ENCODE data around the gene CHMP3.

Gene CHMP3

GRCh38 chr2:86566821-86567190, 3.6 kb upstream of the CHMP3 start:
- no peak overlapping the region for H3K4me3 ChIP-seq (ENCODE audit: low read length)
- peaks cover 11% of the 10 kb centered on the region for H3K4me1 ChIP-seq (ENCODE audit: low read length)
- H3K9me2 ChIP-seq (replicated peaks; ENCODE audit: insufficient read depth, low read length), result no peaks in the 10 kb centered on the region
- H2AFZ ChIP-seq (ENCODE audit: low read length), result no peak overlapping the region
- no peak overlapping the region for H3K27ac ChIP-seq (ENCODE audit: low read length)
- H3K36me3 ChIP-seq (replicated peaks; ENCODE audit: insufficient read depth, low read length), result no peaks in the 10 kb centered on the region
- H3K9ac ChIP-seq (ENCODE audit: low read length), result no peak overlapping the region
- H4K20me1 ChIP-seq (ENCODE audit: insufficient read depth, low read length), result no peaks in the 10 kb centered on the region
- TF ChIP-seq EZH2 (optimal IDR thresholded peaks at IDR 0.05; ENCODE audit: low read depth, low read length) (no peak), CTCF (IDR thresholded peaks at IDR 0.05; ENCODE audit: low read length) (no peak), EZH2phosphoT487 (IDR thresholded peaks at IDR 0.05; ENCODE audit: low read length) (no peak)
- 0 out of 2 replicates have a peak, but pooled peaks cover 5% of the 10 kb centered on the region for H3F3A ChIP-seq (ENCODE audit: insufficient read depth, low read length)
- no peak overlapping the region for H3K4me2 ChIP-seq (ENCODE audit: low read depth, low read length)
- no peak for DNase-seq
- H3K79me2 ChIP-seq (ENCODE audit: low read length), result peaks cover 12% of the 10 kb centered on the region
- no peaks in the 10 kb centered on the region for H3K9me3 ChIP-seq (replicated peaks; ENCODE audit: insufficient read depth, low read length)
- no peaks in the 10 kb centered on the region for H3K27me3 ChIP-seq (replicated peaks; ENCODE audit: insufficient read depth, low read length)

- H3K9ac ChIP-seq (ENCODE audit: low read length), result no peak overlapping the region
- no peak for TF ChIP-seq CTCF (IDR thresholded peaks at IDR 0.05; ENCODE audit: low read length)
- no peak for TF ChIP-seq EZH2 (optimal IDR thresholded peaks at IDR 0.05; ENCODE audit: low read depth, low read length)
- no peak for TF ChIP-seq EZH2phosphoT487 (IDR thresholded peaks at IDR 0.05; ENCODE audit: low read length)
- no peaks in the 10 kb centered on the region for H3K9me3 ChIP-seq (replicated peaks; ENCODE audit: insufficient read depth, low read length)
- H3K4me2 ChIP-seq (ENCODE audit: low read depth, low read length), result no peak overlapping the region
- H3F3A ChIP-seq (ENCODE audit: insufficient read depth, low read length), result 0 out of 2 replicates have a peak, but pooled peaks cover 5% of the 10 kb centered on the region
- H3K9me2 ChIP-seq (replicated peaks; ENCODE audit: insufficient read depth, low read length), result no peaks in the 10 kb centered on the region
- no peak for DNase-seq
- no peak overlapping the region for H3K27ac ChIP-seq (ENCODE audit: low read length)
- peaks cover 12% of the 10 kb centered on the region for H3K4me1 ChIP-seq (ENCODE audit: low read length)
- no peaks in the 10 kb centered on the region for H3K27me3 ChIP-seq (replicated peaks; ENCODE audit: insufficient read depth, low read length)
- peaks cover 17% of the 10 kb centered on the region for H3K79me2 ChIP-seq (ENCODE audit: low read length)
- no peaks in the 10 kb centered on the region for H4K20me1 ChIP-seq (ENCODE audit: insufficient read depth, low read length)
- no peaks in the 10 kb centered on the region for H3K36me3 ChIP-seq (replicated peaks; ENCODE audit: insufficient read depth, low read length)
- no peak overlapping the region for H2AFZ ChIP-seq (ENCODE audit: low read length)
- H3K4me3 ChIP-seq (ENCODE audit: low read length), result no peak overlapping the region
Observed at GRCh38 chr2:86566158-86566820, 3.0 kb upstream of the CHMP3 start.

- no peak for DNase-seq
- Histone ChIP-seq H3K27me3 (replicated peaks; ENCODE audit: insufficient read depth, low read length) (no peaks in the 10 kb centered on the region), H2AFZ (ENCODE audit: low read length) (peak overlapping the region; percentile 95), H3K79me2 (ENCODE audit: low read length) (peaks cover 43% of the 10 kb centered on the region), H3K9me3 (replicated peaks; ENCODE audit: insufficient read depth, low read length) (no peaks in the 10 kb centered on the region), H3K27ac (ENCODE audit: low read length) (peak overlapping the region; percentile 99; the same call in 1 of the 2 replicates), H3K4me3 (ENCODE audit: low read length) (peak overlapping the region; percentile 93), H3K9me2 (replicated peaks; ENCODE audit: insufficient read depth, low read length) (no peaks in the 10 kb centered on the region), H4K20me1 (ENCODE audit: insufficient read depth, low read length) (no peaks in the 10 kb centered on the region), H3K36me3 (replicated peaks; ENCODE audit: insufficient read depth, low read length) (no peaks in the 10 kb centered on the region), H3K4me1 (ENCODE audit: low read length) (peaks cover 12% of the 10 kb centered on the region), H3K4me2 (ENCODE audit: low read depth, low read length) (peak overlapping the region; percentile 73), H3F3A (ENCODE audit: insufficient read depth, low read length) (0 out of 2 replicates have a peak, but pooled peaks cover 5% of the 10 kb centered on the region), H3K9ac (ENCODE audit: low read length) (peak overlapping the region; percentile 100)
- TF ChIP-seq EZH2 (optimal IDR thresholded peaks at IDR 0.05; ENCODE audit: low read depth, low read length) (no peak), CTCF (IDR thresholded peaks at IDR 0.05; ENCODE audit: low read length) (no peak), EZH2phosphoT487 (IDR thresholded peaks at IDR 0.05; ENCODE audit: low read length) (no peak)
Observed at GRCh38 chr2:86563650-86564061, 413 bp upstream of the CHMP3 start.

All from MM.1S (cell line).